Measurements from ENCODE around the gene PEMT.

- TF ChIP-seq CTCF (IDR thresholded peaks at IDR 0.05) (no peak), EZH2 (IDR thresholded peaks at IDR 0.05; ENCODE audit: borderline replicate concordance, insufficient read depth, low read depth, low read length, poor library complexity, severe bottlenecking) (no peak)
Measured at GRCh38 chr17:17606416-17607000, 15.0 kb upstream of the PEMT start.
